ENCODE measurements around the gene ACSL6. TPM values are rescaled to one million over a fixed set of nuclear protein-coding genes. Genes with fewer than 3 reads are reported as not detected.

Gene ACSL6
- total RNA-seq, 1 donor from 2014 or later, result 0.19 TPM

DNA sequence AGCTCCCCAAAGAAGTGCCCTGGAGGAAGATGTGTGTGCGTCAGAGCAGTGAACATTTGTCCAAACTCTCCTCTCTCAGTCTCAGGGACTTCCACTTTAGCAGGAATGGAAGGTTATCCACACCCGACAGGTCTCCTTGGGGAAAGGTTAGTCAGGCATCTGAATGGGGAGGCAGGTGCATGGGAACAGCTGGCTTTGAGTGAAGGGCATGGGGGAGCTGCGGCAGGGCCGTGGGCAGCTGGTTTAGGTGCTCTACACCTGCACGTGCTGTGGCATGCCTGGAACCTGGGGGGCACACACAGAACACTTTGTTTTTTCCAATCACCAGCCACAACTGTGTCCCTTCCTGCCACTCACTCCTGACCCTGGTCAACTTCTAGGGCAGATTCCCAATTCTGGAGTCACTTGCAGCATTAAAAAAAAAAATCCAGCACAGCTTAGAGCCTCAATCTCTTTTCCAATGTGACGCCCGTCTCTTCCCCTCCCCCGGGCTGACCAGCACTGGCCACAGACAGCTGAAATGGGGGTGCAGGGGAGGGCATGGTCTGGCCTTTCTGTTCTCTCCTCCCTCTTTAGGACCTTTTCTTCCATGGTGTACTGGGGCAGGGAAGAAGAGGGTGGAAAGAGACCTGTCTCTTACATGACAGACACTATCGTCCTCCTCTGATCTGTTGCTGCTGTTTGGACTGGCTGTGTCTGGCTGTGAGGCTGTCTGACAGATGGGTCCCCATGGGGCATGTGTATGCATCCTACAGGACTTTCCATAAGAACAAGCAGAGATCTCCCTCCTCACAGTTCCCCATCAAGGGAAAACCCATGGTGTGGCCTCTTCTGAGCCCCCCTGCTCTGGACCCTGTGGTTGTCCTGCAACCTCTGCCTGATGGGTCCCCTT lies 39.4 kb upstream of the ACSL6 start:
- no peaks in the 10 kb centered on the region for H3K36me3 Mint-ChIP-seq (ENCODE audit: insufficient read depth)
- no peaks in the 10 kb centered on the region for H3K9me3 Mint-ChIP-seq (ENCODE audit: low read depth)
- H3K4me1 Mint-ChIP-seq (ENCODE audit: low read depth), result no peaks in the 10 kb centered on the region
- TF ChIP-seq, protein P1, sequence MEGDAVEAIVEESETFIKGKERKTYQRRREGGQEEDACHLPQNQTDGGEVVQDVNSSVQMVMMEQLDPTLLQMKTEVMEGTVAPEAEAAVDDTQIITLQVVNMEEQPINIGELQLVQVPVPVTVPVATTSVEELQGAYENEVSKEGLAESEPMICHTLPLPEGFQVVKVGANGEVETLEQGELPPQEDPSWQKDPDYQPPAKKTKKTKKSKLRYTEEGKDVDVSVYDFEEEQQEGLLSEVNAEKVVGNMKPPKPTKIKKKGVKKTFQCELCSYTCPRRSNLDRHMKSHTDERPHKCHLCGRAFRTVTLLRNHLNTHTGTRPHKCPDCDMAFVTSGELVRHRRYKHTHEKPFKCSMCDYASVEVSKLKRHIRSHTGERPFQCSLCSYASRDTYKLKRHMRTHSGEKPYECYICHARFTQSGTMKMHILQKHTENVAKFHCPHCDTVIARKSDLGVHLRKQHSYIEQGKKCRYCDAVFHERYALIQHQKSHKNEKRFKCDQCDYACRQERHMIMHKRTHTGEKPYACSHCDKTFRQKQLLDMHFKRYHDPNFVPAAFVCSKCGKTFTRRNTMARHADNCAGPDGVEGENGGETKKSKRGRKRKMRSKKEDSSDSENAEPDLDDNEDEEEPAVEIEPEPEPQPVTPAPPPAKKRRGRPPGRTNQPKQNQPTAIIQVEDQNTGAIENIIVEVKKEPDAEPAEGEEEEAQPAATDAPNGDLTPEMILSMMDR (IDR thresholded peaks at IDR 0.05; ENCODE audit: unreplicated experiment), result no peak
- no peak overlapping the region for H3K4me3 Mint-ChIP-seq (ENCODE audit: low read depth)
- H3K27me3 Mint-ChIP-seq, result peaks cover 6% of the 10 kb centered on the region
- DNase-seq (ENCODE audit: low spot score, unreplicated experiment), result no peak
- no peak overlapping the region for H3K27ac Mint-ChIP-seq

DNA sequence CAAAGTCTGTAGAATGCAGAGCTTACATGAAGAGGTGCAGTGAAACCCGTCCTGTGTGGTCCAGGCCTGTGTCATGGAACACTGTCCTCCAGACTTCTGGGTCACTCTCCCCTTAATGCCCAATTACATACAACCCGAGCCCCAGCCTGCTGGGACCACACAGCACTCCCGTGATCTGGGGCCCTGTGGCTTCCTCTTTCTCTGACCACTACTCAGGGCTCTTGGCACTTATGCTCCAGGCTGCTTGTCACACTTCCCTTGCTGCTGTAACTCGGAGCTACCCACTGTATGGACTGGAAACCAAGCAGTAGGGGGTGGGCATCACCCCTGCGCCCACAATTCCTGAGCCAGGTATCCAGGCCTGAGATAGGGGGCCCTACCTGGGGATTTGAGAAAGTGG lies 38.7 kb upstream of the ACSL6 start:
- H3K4me3 Mint-ChIP-seq (ENCODE audit: low read depth), result no peak overlapping the region
- H3K4me1 Mint-ChIP-seq (ENCODE audit: low read depth), result no peaks in the 10 kb centered on the region
- H3K27me3 Mint-ChIP-seq, result peaks cover 6% of the 10 kb centered on the region
- DNase-seq (ENCODE audit: low spot score, unreplicated experiment), result no peak
- H3K9me3 Mint-ChIP-seq (ENCODE audit: low read depth), result no peaks in the 10 kb centered on the region
- no peaks in the 10 kb centered on the region for H3K36me3 Mint-ChIP-seq (ENCODE audit: insufficient read depth)
- no peak overlapping the region for H3K27ac Mint-ChIP-seq
- TF ChIP-seq, protein P1 (IDR thresholded peaks at IDR 0.05; ENCODE audit: unreplicated experiment), result no peak

DNA sequence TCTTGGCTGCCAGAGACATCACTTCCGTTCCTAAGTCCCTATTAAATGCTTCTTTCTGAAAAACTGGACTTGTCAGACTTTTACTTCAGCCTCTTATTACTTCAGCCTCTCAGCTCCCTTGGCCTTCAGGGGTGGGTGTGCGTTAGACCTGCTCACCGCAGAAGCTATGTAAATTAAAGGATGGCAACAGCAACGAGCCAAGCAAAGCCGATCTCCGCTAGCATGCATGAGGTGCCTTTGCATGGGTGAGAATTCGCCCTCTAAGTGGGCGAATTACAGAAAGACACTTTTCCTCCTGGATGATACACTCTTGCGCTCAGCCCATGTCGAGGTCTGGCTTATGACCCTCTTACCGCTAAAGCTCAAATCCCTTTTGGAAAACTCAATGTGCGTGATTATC lies 38.1 kb upstream of the ACSL6 start:
- Mint-ChIP-seq H3K4me3 (ENCODE audit: low read depth) (no peak overlapping the region), H3K27me3 (peaks cover 6% of the 10 kb centered on the region), H3K27ac (no peak overlapping the region), H3K4me1 (ENCODE audit: low read depth) (no peaks in the 10 kb centered on the region), H3K9me3 (ENCODE audit: low read depth) (no peaks in the 10 kb centered on the region), H3K36me3 (ENCODE audit: insufficient read depth) (no peaks in the 10 kb centered on the region)
- no peak for DNase-seq (ENCODE audit: low spot score, unreplicated experiment)
- TF ChIP-seq, protein P1 (IDR thresholded peaks at IDR 0.05; ENCODE audit: unreplicated experiment), result no peak

DNA sequence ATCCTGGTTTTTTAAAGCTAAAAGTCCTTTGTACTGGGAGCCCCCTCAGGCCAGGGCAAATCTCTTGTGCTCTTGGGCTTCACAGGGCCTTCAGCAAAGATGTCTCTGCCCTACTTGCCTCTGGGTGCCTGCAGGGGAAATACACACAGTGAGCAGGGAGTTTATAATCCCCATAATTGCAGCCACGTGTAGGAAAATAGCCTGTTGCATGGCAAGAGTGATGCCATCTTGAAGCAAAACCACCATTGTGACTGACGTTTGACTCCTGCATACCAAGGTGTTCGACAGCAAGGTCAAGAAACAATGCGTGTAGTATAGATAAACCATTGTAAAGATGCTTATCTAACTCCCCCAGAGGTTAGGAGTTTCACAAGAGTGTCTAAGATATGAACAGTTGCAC lies 37.6 kb upstream of the ACSL6 start:
- no peak for DNase-seq (ENCODE audit: low spot score, unreplicated experiment)
- TF ChIP-seq, protein P1 (IDR thresholded peaks at IDR 0.05; ENCODE audit: unreplicated experiment), result no peak
- H3K4me3 Mint-ChIP-seq (ENCODE audit: low read depth), result no peak overlapping the region
- H3K27me3 Mint-ChIP-seq, result peaks cover 6% of the 10 kb centered on the region
- H3K27ac Mint-ChIP-seq, result no peak overlapping the region
- H3K9me3 Mint-ChIP-seq (ENCODE audit: low read depth), result no peaks in the 10 kb centered on the region
- no peaks in the 10 kb centered on the region for H3K4me1 Mint-ChIP-seq (ENCODE audit: low read depth)
- no peaks in the 10 kb centered on the region for H3K36me3 Mint-ChIP-seq (ENCODE audit: insufficient read depth)

DNA sequence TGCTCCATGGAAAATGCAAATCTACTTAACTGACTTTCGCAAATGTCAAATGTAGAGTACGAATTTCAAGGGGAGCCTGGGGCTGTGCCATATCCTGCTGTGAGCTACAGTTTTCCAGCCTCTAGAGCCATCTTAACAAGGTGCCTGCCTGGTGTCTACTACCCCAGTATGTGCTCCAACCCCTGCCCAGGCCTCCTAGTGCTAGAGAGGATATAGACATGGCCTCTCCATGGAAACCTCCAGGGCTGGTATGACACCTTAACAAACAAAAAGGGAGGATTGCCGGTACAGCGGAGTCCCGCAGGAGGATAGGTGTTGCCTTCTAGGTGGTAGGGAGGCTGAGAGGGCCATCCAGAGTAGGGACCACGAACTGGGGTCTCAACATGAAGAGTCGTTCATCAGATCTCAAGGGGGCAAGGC lies 35.4 kb upstream of the ACSL6 start:
- no peaks in the 10 kb centered on the region for H3K4me1 Mint-ChIP-seq (ENCODE audit: low read depth)
- H3K36me3 Mint-ChIP-seq (ENCODE audit: insufficient read depth), result no peaks in the 10 kb centered on the region
- H3K27ac Mint-ChIP-seq, result no peak overlapping the region
- TF ChIP-seq, protein P1 (IDR thresholded peaks at IDR 0.05; ENCODE audit: unreplicated experiment), result no peak
- no peak for DNase-seq (ENCODE audit: low spot score, unreplicated experiment)
- peaks cover 7% of the 10 kb centered on the region for H3K27me3 Mint-ChIP-seq
- H3K4me3 Mint-ChIP-seq (ENCODE audit: low read depth), result no peak overlapping the region
- H3K9me3 Mint-ChIP-seq (ENCODE audit: low read depth), result no peaks in the 10 kb centered on the region

All from progenitor cell of endocrine pancreas (in vitro differentiated cells).